ENCODE results near the gene PTPRJ. TPM values are rescaled to one million over a fixed set of nuclear protein-coding genes. Genes with fewer than 3 reads are reported as not detected.
"Not testable (repeated sequence)": the region's sequence is repeated elsewhere in the genome, so short reads cannot be mapped to it uniquely, and the experiment has no call there.

The PTPRJ gene
- total and polyA plus RNA-seq, 7 donors: 2.4 to 23.3 (median 10.2) TPM

DNA sequence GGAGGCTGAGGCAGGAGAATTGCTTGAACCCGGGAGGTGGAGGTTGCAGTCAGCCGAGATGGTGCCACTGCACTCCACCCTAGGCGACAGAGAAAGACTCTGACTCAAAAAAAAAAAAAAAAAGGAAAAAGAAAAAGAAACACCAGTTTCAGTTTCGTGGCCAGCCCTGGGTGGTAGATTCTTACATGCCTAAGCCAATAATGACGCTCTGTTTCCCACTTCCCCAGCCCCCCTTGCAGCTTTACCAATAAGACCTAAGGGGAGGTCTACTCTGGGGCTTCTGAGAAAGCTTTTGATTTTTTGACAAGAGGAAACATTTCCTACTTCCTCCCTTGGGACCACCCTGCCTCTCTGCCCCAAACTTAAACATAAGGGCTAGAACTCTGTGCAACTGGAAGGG, 30.0 kb upstream of the PTPRJ start:
- 52 to 79% methylated on average over 5 of the region's 5 CpGs for WGBS, 2 donors
- Histone ChIP-seq H3K27me3 (no peaks in the 10 kb centered on the region), H3K36me3 (no peaks in the 10 kb centered on the region), H3K9me3 (no peaks in the 10 kb centered on the region), H3K4me1 (peaks cover 0 to 13% (median 12%) of the 10 kb centered on the region in 4 donors), H3K4me3 (no peak overlapping the region), H3K27ac (no peak overlapping the region)
- intact Hi-C loops (cut with DNase I): no loop called here
- no peak for TF ChIP-seq POLR2AphosphoS5 (IDR thresholded peaks at IDR 0.05)
- TF ChIP-seq POLR2A (IDR thresholded peaks at IDR 0.05): no peak
- TF ChIP-seq EP300 (IDR thresholded peaks at IDR 0.05): no peak
- TF ChIP-seq, protein P1, sequence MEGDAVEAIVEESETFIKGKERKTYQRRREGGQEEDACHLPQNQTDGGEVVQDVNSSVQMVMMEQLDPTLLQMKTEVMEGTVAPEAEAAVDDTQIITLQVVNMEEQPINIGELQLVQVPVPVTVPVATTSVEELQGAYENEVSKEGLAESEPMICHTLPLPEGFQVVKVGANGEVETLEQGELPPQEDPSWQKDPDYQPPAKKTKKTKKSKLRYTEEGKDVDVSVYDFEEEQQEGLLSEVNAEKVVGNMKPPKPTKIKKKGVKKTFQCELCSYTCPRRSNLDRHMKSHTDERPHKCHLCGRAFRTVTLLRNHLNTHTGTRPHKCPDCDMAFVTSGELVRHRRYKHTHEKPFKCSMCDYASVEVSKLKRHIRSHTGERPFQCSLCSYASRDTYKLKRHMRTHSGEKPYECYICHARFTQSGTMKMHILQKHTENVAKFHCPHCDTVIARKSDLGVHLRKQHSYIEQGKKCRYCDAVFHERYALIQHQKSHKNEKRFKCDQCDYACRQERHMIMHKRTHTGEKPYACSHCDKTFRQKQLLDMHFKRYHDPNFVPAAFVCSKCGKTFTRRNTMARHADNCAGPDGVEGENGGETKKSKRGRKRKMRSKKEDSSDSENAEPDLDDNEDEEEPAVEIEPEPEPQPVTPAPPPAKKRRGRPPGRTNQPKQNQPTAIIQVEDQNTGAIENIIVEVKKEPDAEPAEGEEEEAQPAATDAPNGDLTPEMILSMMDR (IDR thresholded peaks at IDR 0.05): no peak
- DNase-seq: no peak

DNA sequence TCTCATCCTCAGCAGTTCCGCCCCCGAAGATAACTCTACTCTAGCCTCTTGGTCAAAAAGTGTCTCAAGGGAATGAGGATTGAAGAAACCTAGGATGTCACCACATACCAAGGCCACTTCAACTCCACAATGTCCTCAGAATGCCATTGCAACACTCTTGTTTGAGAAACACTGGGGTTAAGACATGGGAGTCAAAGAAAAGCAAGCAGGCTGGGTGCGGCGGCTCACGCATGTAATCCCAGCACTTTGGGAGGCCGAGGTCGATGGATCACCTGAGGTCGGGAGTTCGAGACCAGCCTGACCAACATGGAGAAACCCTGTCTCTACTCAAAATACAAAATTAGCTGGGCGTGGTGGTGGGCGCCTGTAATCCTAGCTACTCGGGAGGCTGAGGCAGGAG, 28.9 kb upstream of the PTPRJ start:
- WGBS, 2 donors: 93 to 97% methylated on average over 12 of the region's 12 CpGs
- H3K36me3 ChIP-seq; H3K27me3 ChIP-seq; DNase-seq; intact Hi-C loops (cut with DNase I); H3K27ac ChIP-seq; H3K9me3 ChIP-seq; H3K4me3 ChIP-seq: not testable (repeated sequence)
- peaks cover 0 to 13% (median 10%) of the 10 kb centered on the region in 4 donors for H3K4me1 ChIP-seq

DNA sequence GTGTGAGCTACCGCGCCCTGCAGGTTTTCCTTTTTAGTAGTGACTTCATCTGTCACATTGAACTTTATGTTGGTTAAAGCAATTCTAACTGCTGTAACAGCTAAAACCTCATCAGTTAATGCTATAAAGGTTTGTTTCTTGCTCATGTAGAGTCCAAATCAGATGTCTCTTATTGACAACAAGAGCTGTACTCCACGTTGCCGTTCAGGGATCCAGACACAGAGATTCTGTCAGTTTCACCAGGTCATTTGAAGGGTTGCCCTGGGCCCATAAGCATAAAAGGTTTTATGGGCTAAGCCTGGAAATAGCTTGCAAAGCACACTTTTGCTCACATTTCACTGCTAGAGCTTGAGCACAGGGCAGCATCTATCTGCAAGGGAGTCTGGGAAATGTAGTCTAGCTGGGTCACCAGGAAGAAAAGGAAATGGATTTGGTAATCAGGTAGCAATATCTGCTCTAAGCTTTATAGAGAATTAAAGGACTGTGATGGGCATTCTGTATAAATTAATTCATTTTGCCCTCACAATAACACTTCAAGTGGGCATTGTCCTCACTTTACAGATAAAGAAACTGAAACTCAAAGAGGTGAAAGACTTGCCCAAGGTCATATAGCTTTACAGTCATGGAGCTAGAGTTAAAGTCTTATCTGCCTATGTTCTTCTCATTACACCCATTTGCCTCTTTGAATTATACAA, 25.2 kb upstream of the PTPRJ start:
- TF ChIP-seq EP300 (IDR thresholded peaks at IDR 0.05): no peak
- TF ChIP-seq, protein P1 (IDR thresholded peaks at IDR 0.05): no peak
- TF ChIP-seq POLR2A (IDR thresholded peaks at IDR 0.05): no peak
- no peak for TF ChIP-seq POLR2AphosphoS5 (IDR thresholded peaks at IDR 0.05)
- no peaks in the 10 kb centered on the region for H3K27me3 ChIP-seq
- H3K27ac ChIP-seq: no peak overlapping the region
- intact Hi-C loops (cut with DNase I): no loop called here
- no peak overlapping the region for H3K4me3 ChIP-seq
- no peaks in the 10 kb centered on the region for H3K4me1 ChIP-seq
- no peak for DNase-seq
- WGBS, 2 donors: 57 to 77% methylated on average over 4 of the region's 4 CpGs
- no peaks in the 10 kb centered on the region for H3K36me3 ChIP-seq
- no peaks in the 10 kb centered on the region for H3K9me3 ChIP-seq

DNA sequence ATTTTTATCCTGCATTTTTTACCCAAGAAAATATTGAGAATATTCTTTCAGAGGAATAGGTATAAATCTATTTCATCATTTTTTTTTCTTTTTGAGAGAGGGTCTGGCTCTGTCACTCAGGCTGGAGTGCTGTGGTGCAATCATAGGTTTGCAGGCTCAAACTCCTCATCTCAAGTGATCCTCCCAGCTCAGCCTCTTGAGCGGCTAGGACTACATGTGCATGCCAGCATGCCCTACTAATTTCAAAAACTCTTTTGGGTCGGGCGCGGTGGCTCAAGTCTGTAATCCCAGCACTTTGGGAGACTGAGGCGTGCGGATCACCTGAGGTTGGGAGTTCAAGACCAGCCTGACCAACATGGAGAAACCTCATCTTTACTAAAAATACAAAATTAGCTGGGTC, 20.3 kb upstream of the PTPRJ start:
- WGBS, 2 donors: 96 to 98% methylated on average over 6 of the region's 6 CpGs
- no peak overlapping the region for H3K4me3 ChIP-seq
- H3K36me3 ChIP-seq: no peaks in the 10 kb centered on the region
- H3K27ac ChIP-seq: no peak overlapping the region
- H3K9me3 ChIP-seq: no peaks in the 10 kb centered on the region
- no peaks in the 10 kb centered on the region for H3K4me1 ChIP-seq
- DNase-seq: no peak
- TF ChIP-seq POLR2A (IDR thresholded peaks at IDR 0.05) (no peak), EP300 (IDR thresholded peaks at IDR 0.05) (no peak), POLR2AphosphoS5 (IDR thresholded peaks at IDR 0.05) (no peak)
- TF ChIP-seq, protein P1 (IDR thresholded peaks at IDR 0.05): no peak
- intact Hi-C loops (cut with DNase I): no loop called here
- no peaks in the 10 kb centered on the region for H3K27me3 ChIP-seq

DNA sequence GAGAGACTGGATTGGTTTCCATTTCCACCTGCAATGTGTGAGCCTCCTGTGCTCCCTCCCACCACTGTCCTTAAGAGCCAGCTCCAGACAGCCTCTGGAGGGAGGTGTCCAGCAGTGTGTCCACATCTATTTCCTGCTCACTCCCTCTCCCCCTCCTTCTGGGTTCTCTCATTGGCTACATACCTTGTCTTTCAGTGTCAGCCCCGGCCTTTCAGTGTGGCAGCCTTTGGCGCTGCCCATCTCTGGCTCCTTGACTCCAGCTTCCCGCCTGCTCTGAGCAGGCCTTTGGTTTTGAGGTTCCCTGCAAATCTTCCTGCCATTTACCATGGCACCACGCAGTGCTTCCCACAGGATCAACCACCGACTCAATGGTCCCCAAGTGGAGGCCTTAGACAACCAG, 19.0 kb upstream of the PTPRJ start:
- WGBS, 2 donors: 95 to 97% methylated on average over 5 of the region's 5 CpGs

More for the DNA sequence above, 19.0 kb upstream of the PTPRJ start:
- no peak for DNase-seq
- Histone ChIP-seq H3K9me3 (no peaks in the 10 kb centered on the region), H3K4me1 (no peaks in the 10 kb centered on the region), H3K4me3 (no peak overlapping the region), H3K27me3 (no peaks in the 10 kb centered on the region), H3K36me3 (no peaks in the 10 kb centered on the region), H3K27ac (no peak overlapping the region)
- TF ChIP-seq POLR2A (IDR thresholded peaks at IDR 0.05) (no peak), EP300 (IDR thresholded peaks at IDR 0.05) (no peak), POLR2AphosphoS5 (IDR thresholded peaks at IDR 0.05) (no peak)
- TF ChIP-seq, protein P1 (IDR thresholded peaks at IDR 0.05): no peak
- intact Hi-C loops (cut with DNase I): no loop called here

Measured in sigmoid colon (tissue), 7 donors.